GM23338 (cell line): ENCODE measurements around the gene SLC35F2. TPM values are rescaled to one million over a fixed set of nuclear protein-coding genes. Genes with fewer than 3 reads are reported as not detected.

ENCODE experiments used
- ATAC-seq: fragments of 200-7000 bp; cut with Tn5 transposase; 3 replicates; pipeline ENCODE4 v1.9.1; 2020
- DNase-seq: peaks from one replicate; pipeline ENCODE4 v3.0.0-alpha.2; 2015; ENCODE audit warnings: low spot score
- H2AFZ ChIP-seq: fragments of 200-600 bp; sonication (generic); 2 replicates; pipeline ENCODE4 v1.8.0; 2016; ENCODE audit warnings: antibody characterized with exemption, mild to moderate bottlenecking, moderate library complexity
- H3F3A ChIP-seq: fragments of 200-600 bp; sonication (generic); replicated peaks from 2 replicates; pipeline ENCODE4 v1.8.0; 2017; ENCODE audit warnings: antibody characterized with exemption, mixed run types, low read depth
- H3K27ac ChIP-seq: fragments of 200-600 bp; sonication (generic); 2 replicates; pipeline ENCODE4 v1.6.1; 2016; ENCODE audit warnings: low read depth
- H3K27me3 ChIP-seq: fragments of 200-600 bp; sonication (generic); 2 replicates; pipeline ENCODE4 v1.8.0; 2016; ENCODE audit warnings: mild to moderate bottlenecking, mixed run types, moderate library complexity; ENCODE audit not compliant: insufficient read depth
- H3K36me3 ChIP-seq: fragments of 200-600 bp; sonication (generic); 2 replicates; pipeline ENCODE4 v1.8.0; 2016; ENCODE audit warnings: mild to moderate bottlenecking; ENCODE audit not compliant: insufficient read depth
- H3K4me1 ChIP-seq: fragments of 200-600 bp; sonication (generic); 2 replicates; pipeline ENCODE4 v1.8.0; 2016; ENCODE audit warnings: mild to moderate bottlenecking, moderate library complexity; ENCODE audit not compliant: insufficient read depth
- H3K4me2 ChIP-seq: fragments of 200-600 bp; sonication (generic); 2 replicates; pipeline ENCODE4 v1.7.1; 2017; ENCODE audit warnings: mixed run types
- H3K4me3 ChIP-seq: fragments of 200-600 bp; sonication (generic); 2 replicates; pipeline ENCODE4 v1.6.1; 2016; ENCODE audit warnings: mixed run types
- H3K79me2 ChIP-seq: fragments of 200-600 bp; sonication (generic); replicated peaks from 2 replicates; pipeline ENCODE4 v1.8.0; 2017; ENCODE audit warnings: mild to moderate bottlenecking; ENCODE audit not compliant: insufficient read depth
- H3K9me2 ChIP-seq: fragments of 200-600 bp; sonication (generic); 2 replicates; pipeline ENCODE4 v1.8.0; 2017; ENCODE audit not compliant: insufficient read depth
- H4K20me1 ChIP-seq: fragments of 200-600 bp; sonication (generic); replicated peaks from 2 replicates; pipeline ENCODE4 v1.8.0; 2017; ENCODE audit warnings: mild to moderate bottlenecking; ENCODE audit not compliant: insufficient read depth
- H3K27ac Mint-ChIP-seq: 2 replicates; pipeline ENCODE4 v1.8.0; 2020; ENCODE audit warnings: inconsistent platforms, mild to moderate bottlenecking, moderate library complexity, mixed read lengths
- H3K27me3 Mint-ChIP-seq: 3 replicates; pipeline ENCODE4 v1.8.0; 2022; ENCODE audit warnings: low read depth, mild to moderate bottlenecking, moderate library complexity, mixed read lengths, inconsistent platforms; ENCODE audit not compliant: insufficient read depth, poor library complexity
- H3K36me3 Mint-ChIP-seq: 3 replicates; pipeline ENCODE4 v1.8.0; 2021; ENCODE audit warnings: low read depth, mild to moderate bottlenecking, inconsistent platforms, moderate library complexity, mixed read lengths
- H3K4me1 Mint-ChIP-seq: 3 replicates; pipeline ENCODE4 v1.8.0; 2020; ENCODE audit warnings: mild to moderate bottlenecking, inconsistent platforms, mixed read lengths
- H3K4me3 Mint-ChIP-seq: 3 replicates; pipeline ENCODE4 v1.8.0; 2021; ENCODE audit warnings: moderate library complexity, mild to moderate bottlenecking, inconsistent platforms, mixed read lengths
- H3K9me3 Mint-ChIP-seq: 3 replicates; pipeline ENCODE4 v1.8.0; 2020; ENCODE audit warnings: moderate library complexity, mild to moderate bottlenecking, inconsistent platforms, mixed read lengths
- CREB1 ChIP-seq: fragments of 250-450 bp; sonication (Bioruptor Pico); IDR thresholded peaks from 2 replicates; pipeline ENCODE4 v1.5.0; 2020; ENCODE audit warnings: low read depth, mild to moderate bottlenecking, moderate library complexity
- CTCF ChIP-seq, 2 experiments: fragments of 200-600 bp in 1 of 2; sonication (generic) in 1 of 2; conservative IDR thresholded peaks; 2 replicates each; pipeline versions ENCODE4 v1.5.1 to v1.6.1; 2016 to 2017; ENCODE audit warnings: antibody characterized with exemption in 2 of 2, low read depth in 2 of 2, mild to moderate bottlenecking in 2 of 2, moderate library complexity in 1 of 2
- ETS1 ChIP-seq: IDR thresholded peaks from 2 replicates; pipeline ENCODE4 v1.6.1; 2016; ENCODE audit warnings: antibody characterized with exemption
- EZH2 ChIP-seq: fragments of 200-600 bp; sonication (generic); IDR thresholded peaks from one replicate; pipeline ENCODE4 v1.8.0; 2017; ENCODE audit warnings: antibody characterized with exemption, mild to moderate bottlenecking, low read depth; ENCODE audit not compliant: unreplicated experiment
- EZH2phosphoT487 ChIP-seq: fragments of 200-600 bp; sonication (generic); IDR thresholded peaks from one replicate; pipeline ENCODE4 v1.8.1; 2018; ENCODE audit warnings: antibody characterized with exemption; ENCODE audit not compliant: unreplicated experiment
- JUNB ChIP-seq: IDR thresholded peaks from one replicate; pipeline ENCODE4 v1.6.1; 2016; ENCODE audit warnings: antibody characterized with exemption; ENCODE audit not compliant: unreplicated experiment
- NANOG ChIP-seq: IDR thresholded peaks from 2 replicates; pipeline ENCODE4 v1.6.1; 2016; ENCODE audit warnings: antibody characterized with exemption, borderline replicate concordance
- POLR2AphosphoS5 ChIP-seq: IDR thresholded peaks from 2 replicates; pipeline ENCODE4 v1.6.1; 2016; ENCODE audit warnings: antibody characterized with exemption, low read depth
- REST ChIP-seq: IDR thresholded peaks from one replicate; pipeline ENCODE4 v1.6.1; 2018; ENCODE audit warnings: antibody characterized with exemption; ENCODE audit not compliant: unreplicated experiment
- STAT1 ChIP-seq: IDR thresholded peaks from one replicate; pipeline ENCODE4 v1.6.1; 2016; ENCODE audit warnings: antibody characterized with exemption; ENCODE audit not compliant: unreplicated experiment
- ZNF114 ChIP-seq: fragments of 250-450 bp; sonication (Bioruptor Pico); IDR thresholded peaks from 2 replicates; pipeline ENCODE4 v1.5.0; 2020; ENCODE audit warnings: mild to moderate bottlenecking, moderate library complexity
- ZNF331 ChIP-seq: fragments of 250-450 bp; sonication (Bioruptor Pico); IDR thresholded peaks from 2 replicates; pipeline ENCODE4 v1.5.0; 2020; ENCODE audit warnings: low read depth, mild to moderate bottlenecking, moderate library complexity
- ZNF462 ChIP-seq: fragments of 250-450 bp; sonication (Bioruptor Pico); IDR thresholded peaks from 2 replicates; pipeline ENCODE4 v1.5.0; 2020; ENCODE audit warnings: mild to moderate bottlenecking, moderate library complexity
- polyA plus RNA-seq: library from polyadenylated mRNA; unstranded; fragments of >200 nt; fragmentation: Nextera tagmentation; extraction: Ambion mirVana; gene quantifications from 2 replicates; pipeline ENCODE4 v1.2.1, GENCODE V29; 2016
- total RNA-seq: library from RNA; depleted of rRNA; stranded (reverse); fragments of >200 nt; shearing (Covaris generic); gene quantifications from 2 replicates; pipeline ENCODE4 v1.2.3, GENCODE V29; 2014

SLC35F2 gene
- total and polyA plus RNA-seq, 2 experiments from 2014 or later: 25.2 to 32.5 TPM

- Mint-ChIP-seq H3K27ac (no peak overlapping the region), H3K36me3 (no peaks in the 10 kb centered on the region; the same call in 2 of the 3 replicates), H3K9me3 (no peaks in the 10 kb centered on the region), H3K4me1 (no peaks in the 10 kb centered on the region), H3K27me3 (no peaks in the 10 kb centered on the region), H3K4me3 (no peak overlapping the region)
- Histone ChIP-seq H3K4me3 (no peak overlapping the region), H4K20me1 (peaks cover 9% of the 10 kb centered on the region; the same call in 1 of the 2 replicates), H3K4me2 (no peak overlapping the region), H3K9me2 (no peaks in the 10 kb centered on the region), H3K79me2 (peaks cover 11% of the 10 kb centered on the region), H3K4me1 (no peaks in the 10 kb centered on the region), H3K27ac (no peak overlapping the region), H3K27me3 (no peaks in the 10 kb centered on the region), H2AFZ (no peak overlapping the region), H3K36me3 (no peaks in the 10 kb centered on the region), H3F3A (no peaks in the 10 kb centered on the region)
- DNase-seq (no peak), ATAC-seq (no peak)
- no peak for TF ChIP-seq EZH2phosphoT487
- no peak for TF ChIP-seq NANOG
- no peak for TF ChIP-seq REST
- no peak for TF ChIP-seq CTCF (conservative IDR thresholded peaks at IDR 0.05; ENCODE audit: low read depth in 2 of 2)
- TF ChIP-seq POLR2AphosphoS5: no peak
- TF ChIP-seq JUNB: no peak
- TF ChIP-seq EZH2: no peak
- TF ChIP-seq STAT1: no peak
- no peak for TF ChIP-seq ZNF462
- TF ChIP-seq ETS1: no peak
- TF ChIP-seq CREB1 (CRISPR knock-in tag): no peak
- TF ChIP-seq ZNF331 (CRISPR knock-in tag): no peak
- TF ChIP-seq ZNF114: no peak
Measured at GRCh38 chr11:107816028-107816427, 42.6 kb downstream of the SLC35F2 start.
